Stimulated activated naive CD8-positive, alpha-beta T cell treated with anti-CD3 and anti-CD28 coated beads, Interleukin-15, Interleukin-2, amounts not matched to agents 100 ng/mL and 50 ng/mL, for 24 hours (primary cell): ENCODE data around the gene ATXN7.

Experiments
- H3K27ac Mint-ChIP-seq: one replicate; pipeline ENCODE4 v1.8.0; 2021; ENCODE audit warnings: mild to moderate bottlenecking, mixed read lengths
- H3K27me3 Mint-ChIP-seq: one replicate; pipeline ENCODE4 v1.8.0; 2021; ENCODE audit warnings: mixed read lengths
- H3K36me3 Mint-ChIP-seq: one replicate; pipeline ENCODE4 v1.8.0; 2021; ENCODE audit warnings: low read depth, mixed read lengths
- H3K4me1 Mint-ChIP-seq: one replicate; pipeline ENCODE4 v1.8.0; 2021; ENCODE audit warnings: low read depth, mixed read lengths
- H3K4me3 Mint-ChIP-seq: one replicate; pipeline ENCODE4 v1.8.0; 2021; ENCODE audit warnings: mild to moderate bottlenecking, mixed read lengths
- H3K9me3 Mint-ChIP-seq: one replicate; pipeline ENCODE4 v1.8.0; 2021; ENCODE audit warnings: mixed read lengths

The ATXN7 gene

DNA sequence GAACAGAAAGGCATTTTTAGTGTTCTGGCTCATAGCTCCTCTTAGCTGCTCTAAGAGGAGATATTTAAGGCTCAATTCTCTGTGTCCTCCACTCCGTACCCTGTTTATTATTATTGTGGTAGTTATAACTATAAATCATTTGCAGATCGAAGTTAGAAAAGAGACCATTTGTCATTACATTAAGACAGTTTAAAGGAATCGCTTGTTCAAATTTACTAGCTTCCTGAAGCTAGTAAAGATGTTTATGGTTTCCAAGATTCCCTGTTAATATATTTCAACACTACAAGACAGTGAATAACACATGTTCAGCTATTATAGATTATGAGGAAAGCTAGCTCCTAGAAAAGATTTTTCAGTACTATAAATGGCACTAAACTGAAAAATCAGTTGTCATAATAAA is 12.6 kb downstream of the ATXN7 start:
- Mint-ChIP-seq H3K9me3 (no peaks in the 10 kb centered on the region), H3K36me3 (peaks cover 12% of the 10 kb centered on the region), H3K4me3 (no peak overlapping the region), H3K27me3 (no peaks in the 10 kb centered on the region), H3K4me1 (peaks cover 79% of the 10 kb centered on the region), H3K27ac (no peak overlapping the region)

DNA sequence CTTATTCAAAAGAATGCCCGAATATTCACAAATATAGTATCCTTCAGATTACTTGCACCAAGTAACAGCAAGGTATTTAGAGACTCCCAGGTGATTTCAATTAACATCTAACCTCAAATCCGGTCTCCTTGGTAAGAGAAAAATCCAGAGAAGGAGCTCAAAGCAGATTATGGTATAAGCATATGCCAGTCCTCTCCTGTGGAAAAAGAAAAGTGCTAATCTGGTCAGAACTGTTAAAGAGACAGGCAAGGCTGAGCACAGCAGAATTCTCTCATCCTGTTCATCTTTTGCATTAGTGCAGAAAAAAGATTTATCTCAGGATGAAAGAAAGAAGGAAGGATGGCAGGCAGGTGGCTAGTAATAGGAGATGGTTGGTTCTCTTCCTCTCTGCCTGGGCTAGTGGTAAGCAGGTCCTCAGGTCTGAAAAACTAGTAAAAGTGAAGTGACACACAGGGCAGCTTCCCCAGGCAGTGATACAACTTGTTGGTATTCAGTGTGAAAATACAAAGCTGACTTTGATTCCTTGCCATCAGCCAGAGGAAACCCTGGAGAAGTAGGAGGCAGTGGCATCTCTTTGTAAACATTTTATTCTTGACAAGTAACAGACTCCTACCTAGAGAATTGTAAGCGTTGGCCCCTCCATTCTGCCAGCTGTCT is 14.2 kb downstream of the ATXN7 start:
- Mint-ChIP-seq H3K27me3 (no peaks in the 10 kb centered on the region), H3K9me3 (no peaks in the 10 kb centered on the region), H3K27ac (no peak overlapping the region), H3K4me3 (no peak overlapping the region), H3K4me1 (peaks cover 67% of the 10 kb centered on the region), H3K36me3 (peaks cover 8% of the 10 kb centered on the region)

DNA sequence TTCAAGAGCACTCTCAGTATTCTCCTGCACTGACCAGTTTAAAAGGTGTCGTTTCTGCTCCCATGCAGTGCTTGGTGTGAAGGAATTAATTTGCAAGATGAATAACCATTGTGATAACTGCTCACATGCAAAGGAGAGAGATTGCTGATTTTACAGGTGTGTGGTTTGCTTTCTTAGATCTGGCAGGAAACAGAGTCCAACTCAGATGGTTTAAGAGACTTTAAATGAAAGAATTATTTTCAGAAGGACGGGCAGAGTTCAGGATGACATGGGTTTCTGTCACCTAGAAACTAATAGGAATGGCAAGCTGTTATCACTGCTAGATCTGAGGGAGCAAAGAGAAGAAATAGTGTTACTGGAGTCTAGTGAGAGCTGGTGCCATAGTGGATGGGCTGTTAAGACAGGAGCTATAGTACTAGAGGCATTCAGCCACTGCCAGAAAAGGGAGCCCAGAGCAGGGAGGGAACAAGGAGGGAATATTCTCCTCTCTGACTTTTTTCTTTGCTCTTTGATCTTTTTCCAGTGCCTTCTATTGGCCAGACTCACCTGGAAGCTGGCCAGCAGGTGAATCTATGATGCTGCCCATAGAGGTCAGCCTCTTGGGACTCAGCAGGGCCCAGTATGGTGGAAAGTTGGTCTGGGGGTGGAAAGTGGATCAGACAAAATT is 14.9 kb downstream of the ATXN7 start:
- Mint-ChIP-seq H3K4me3 (no peak overlapping the region), H3K27me3 (no peaks in the 10 kb centered on the region), H3K9me3 (no peaks in the 10 kb centered on the region), H3K4me1 (peaks cover 69% of the 10 kb centered on the region), H3K27ac (no peak overlapping the region), H3K36me3 (peaks cover 8% of the 10 kb centered on the region)

DNA sequence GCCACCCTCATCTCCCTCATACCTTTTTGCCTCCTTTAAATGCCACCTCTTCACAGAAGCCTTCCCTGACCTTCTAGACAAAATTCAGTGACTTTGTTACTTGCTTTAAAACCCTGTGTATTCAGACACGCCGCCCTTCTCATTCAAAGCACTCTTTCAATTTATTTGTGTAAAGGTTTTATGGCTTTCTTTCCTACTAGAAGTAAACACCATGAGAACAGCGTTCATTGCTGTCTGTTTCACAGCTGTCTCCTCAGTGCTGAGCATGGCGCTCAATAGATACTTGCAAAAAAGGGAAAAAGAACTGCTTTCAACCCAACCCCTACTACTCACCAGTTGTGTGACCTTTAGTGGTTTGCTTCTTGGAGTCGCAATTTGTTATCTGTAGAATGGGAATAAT is 17.0 kb downstream of the ATXN7 start:
- Mint-ChIP-seq H3K4me1 (peaks cover 62% of the 10 kb centered on the region), H3K4me3 (no peak overlapping the region), H3K36me3 (peaks cover 8% of the 10 kb centered on the region), H3K9me3 (no peaks in the 10 kb centered on the region), H3K27ac (no peak overlapping the region), H3K27me3 (no peaks in the 10 kb centered on the region)

DNA sequence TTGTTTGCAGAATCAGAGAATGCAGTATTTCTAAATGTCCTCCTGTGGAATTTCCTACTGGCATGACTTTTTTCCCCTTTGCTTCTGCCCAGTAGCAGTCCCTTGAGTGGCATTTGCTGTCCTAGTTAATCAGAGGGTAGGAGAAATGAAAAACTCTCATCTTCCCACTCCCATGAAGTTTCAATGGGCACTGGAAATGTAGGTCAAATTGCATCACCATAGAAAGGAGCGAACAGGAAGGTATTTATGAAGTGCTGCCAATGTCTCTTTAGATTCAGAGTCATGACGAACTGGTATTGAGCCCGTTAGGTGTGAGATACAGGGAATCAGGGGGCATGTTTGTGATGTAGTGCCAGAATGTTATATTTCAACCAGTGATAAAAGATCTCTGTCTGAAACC is 23.2 kb downstream of the ATXN7 start:
- Mint-ChIP-seq H3K4me3 (no peak overlapping the region), H3K27ac (no peak overlapping the region), H3K4me1 (peaks cover 19% of the 10 kb centered on the region), H3K36me3 (peaks cover 6% of the 10 kb centered on the region), H3K9me3 (no peaks in the 10 kb centered on the region), H3K27me3 (no peaks in the 10 kb centered on the region)

DNA sequence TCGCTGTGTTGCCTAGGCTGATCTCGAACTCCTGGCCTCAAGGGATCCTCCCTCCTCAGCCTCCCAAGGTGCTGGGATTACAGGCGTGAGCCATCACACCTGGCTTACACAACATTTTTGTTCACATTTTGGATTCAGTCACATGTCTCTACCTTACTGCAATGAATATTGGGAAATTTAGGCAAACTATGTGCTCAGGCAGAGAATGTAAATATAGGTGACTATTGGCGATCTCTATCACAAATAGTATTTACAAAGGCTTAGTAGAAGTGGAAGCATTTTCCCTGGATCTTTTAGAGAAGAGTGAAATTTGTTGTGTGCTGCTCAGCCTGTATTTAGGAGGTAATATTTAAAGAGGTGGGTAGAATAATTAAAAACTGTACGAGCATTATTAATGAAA is 27.9 kb downstream of the ATXN7 start:
- H3K4me1 Mint-ChIP-seq: peaks cover 35% of the 10 kb centered on the region
- H3K36me3 Mint-ChIP-seq: peaks cover 13% of the 10 kb centered on the region
- no peak overlapping the region for H3K4me3 Mint-ChIP-seq
- no peaks in the 10 kb centered on the region for H3K9me3 Mint-ChIP-seq
- no peaks in the 10 kb centered on the region for H3K27me3 Mint-ChIP-seq
- no peak overlapping the region for H3K27ac Mint-ChIP-seq

DNA sequence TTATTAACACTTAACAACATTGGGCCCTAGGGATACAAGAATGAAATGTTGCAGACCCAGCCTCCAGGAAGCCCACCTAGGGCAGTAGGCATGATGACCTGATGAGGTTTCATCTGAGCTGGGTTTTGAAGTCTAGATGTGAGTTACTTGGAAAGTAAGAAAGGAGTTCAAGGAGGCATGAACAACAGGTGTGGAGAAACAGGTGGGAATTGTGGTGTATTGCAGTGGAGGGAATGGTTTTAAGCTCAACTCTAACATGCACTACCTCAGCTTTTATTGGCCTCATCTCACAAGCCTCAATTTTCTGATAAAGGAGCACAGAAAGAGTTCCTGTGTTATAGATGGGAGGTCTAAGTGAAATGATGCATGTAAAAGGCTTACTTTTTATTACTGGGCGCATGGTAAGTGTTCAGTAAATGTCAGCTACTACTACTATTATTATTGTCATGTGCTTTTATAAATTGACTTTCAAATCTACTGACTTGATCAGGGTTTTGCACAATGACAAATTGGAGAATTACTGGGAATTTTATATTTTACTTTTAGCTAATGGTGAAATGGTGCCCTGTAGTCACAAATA is 29.2 kb downstream of the ATXN7 start:
- H3K4me1 Mint-ChIP-seq: peaks cover 38% of the 10 kb centered on the region
- no peak overlapping the region for H3K4me3 Mint-ChIP-seq
- H3K36me3 Mint-ChIP-seq: peaks cover 13% of the 10 kb centered on the region
- H3K27me3 Mint-ChIP-seq: no peaks in the 10 kb centered on the region
- no peaks in the 10 kb centered on the region for H3K9me3 Mint-ChIP-seq
- H3K27ac Mint-ChIP-seq: no peak overlapping the region

DNA sequence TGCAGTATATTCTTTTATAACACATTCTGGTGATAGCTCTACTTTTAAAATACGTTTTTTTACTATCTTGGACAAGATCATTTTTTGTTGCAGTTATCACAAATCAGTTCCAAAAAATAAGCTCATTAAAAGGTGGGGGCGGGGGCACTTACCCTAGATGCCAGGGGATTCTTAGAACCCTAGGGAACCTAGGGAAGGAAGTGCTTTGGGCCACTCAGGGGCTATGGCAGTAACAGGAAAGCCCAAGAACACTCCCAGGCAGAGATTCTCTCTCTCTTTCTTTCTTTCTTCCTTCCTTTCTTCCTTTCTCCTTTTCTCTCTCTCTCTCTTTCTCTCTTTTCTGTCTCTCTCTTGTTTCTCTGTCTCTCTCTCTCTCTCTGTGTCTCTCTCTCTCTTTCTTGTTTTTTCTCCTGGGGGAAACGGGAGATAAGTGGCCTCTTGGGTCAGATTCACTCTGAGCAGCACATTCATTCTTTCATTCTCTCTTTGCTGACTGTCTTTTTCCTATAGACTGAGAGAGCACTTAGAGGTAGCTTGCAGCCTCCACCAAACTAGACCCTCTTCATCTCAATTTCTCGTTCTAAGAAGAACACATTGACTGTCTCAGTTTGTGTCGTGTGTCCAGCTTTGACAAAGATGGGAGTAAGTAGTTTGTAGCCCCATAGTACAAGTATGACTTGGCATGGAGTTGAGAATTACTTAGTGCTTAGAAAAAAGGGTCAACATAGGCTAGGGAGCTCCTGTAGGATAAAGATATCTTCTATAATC is 31.9 kb downstream of the ATXN7 start:
- Mint-ChIP-seq H3K36me3 (peaks cover 32% of the 10 kb centered on the region), H3K4me3 (no peak overlapping the region), H3K27ac (peak overlapping the region; percentile 78), H3K4me1 (peaks cover 49% of the 10 kb centered on the region), H3K27me3 (no peaks in the 10 kb centered on the region), H3K9me3 (no peaks in the 10 kb centered on the region)

DNA sequence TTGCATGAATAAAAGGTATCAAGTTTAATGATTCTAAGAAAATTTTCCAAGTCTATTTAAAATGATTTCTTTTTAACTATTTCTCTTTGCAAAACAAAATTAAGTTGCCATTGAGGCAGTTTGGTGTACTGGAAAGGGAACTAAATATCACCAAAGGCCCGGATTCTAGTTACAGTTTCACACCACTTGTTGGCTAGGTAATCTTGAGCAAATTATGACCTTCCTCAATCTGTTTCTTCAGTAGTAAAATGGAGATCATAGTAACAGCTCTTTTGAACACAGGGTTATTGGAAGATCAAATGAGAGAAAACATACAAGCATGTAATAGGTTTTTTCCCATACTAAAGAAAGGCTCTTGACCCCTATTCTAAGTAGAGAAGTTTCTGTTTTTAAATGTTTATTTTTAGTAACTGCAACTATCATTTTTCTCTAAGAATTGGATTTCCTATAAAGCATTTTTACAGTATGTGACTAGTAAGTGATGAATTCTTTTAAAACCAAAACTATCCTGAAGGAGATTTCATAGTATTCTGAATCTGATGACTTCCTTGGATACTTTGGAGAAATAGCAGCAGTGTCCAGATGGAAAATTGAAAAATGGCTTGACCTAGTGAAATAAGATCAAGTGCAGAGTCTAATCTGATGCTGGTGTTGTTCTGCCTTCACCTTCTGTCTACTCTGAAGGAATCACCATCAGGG is 32.8 kb downstream of the ATXN7 start:
- Mint-ChIP-seq H3K4me3 (no peak overlapping the region), H3K27ac (peak overlapping the region; percentile 26), H3K9me3 (peaks cover 4% of the 10 kb centered on the region), H3K27me3 (no peaks in the 10 kb centered on the region), H3K4me1 (peaks cover 49% of the 10 kb centered on the region), H3K36me3 (peaks cover 36% of the 10 kb centered on the region)

DNA sequence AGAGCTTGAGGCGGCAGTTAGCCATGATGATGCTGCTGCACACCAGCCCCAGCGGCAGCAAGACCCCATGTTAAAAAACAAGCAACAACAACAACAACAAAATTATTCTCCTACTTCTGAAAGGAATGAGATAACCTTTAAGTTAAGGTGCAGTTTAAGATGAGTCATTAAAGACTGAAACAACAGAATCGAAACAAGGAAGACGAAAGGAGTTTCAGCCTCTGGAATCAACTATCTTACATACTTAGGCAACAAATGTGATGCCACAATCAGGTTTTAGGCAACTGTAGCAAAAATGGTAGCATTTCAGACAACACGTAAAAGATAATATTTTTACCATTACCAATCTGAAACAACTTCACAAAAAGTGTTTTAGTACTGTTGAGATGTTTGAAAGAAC is 36.3 kb downstream of the ATXN7 start:
- no peaks in the 10 kb centered on the region for H3K27me3 Mint-ChIP-seq
- no peak overlapping the region for H3K4me3 Mint-ChIP-seq
- peaks cover 41% of the 10 kb centered on the region for H3K36me3 Mint-ChIP-seq
- peaks cover 34% of the 10 kb centered on the region for H3K4me1 Mint-ChIP-seq
- peaks cover 4% of the 10 kb centered on the region for H3K9me3 Mint-ChIP-seq
- no peak overlapping the region for H3K27ac Mint-ChIP-seq

DNA sequence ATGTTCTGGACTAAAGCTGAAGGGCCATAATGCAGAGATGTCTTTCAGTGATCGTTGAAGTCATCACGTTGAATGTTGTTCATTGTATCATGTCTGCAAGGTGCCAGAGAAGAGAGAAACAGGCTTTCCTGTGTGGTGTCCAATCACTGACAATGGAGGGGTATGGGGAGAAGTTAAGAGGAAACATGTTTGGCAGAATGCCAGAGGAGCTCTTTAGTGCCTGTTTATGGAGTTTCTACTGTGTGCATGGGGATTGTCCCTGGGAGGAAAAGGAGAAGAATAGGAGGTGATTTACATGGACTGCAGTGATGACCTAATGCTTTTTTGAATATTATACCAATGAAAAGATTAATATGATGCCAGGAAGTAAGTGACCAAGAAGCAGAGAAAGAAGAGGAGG is 36.8 kb downstream of the ATXN7 start:
- Mint-ChIP-seq H3K27me3 (no peaks in the 10 kb centered on the region), H3K4me3 (no peak overlapping the region), H3K36me3 (peaks cover 41% of the 10 kb centered on the region), H3K4me1 (peaks cover 30% of the 10 kb centered on the region), H3K9me3 (peaks cover 4% of the 10 kb centered on the region), H3K27ac (no peak overlapping the region)

DNA sequence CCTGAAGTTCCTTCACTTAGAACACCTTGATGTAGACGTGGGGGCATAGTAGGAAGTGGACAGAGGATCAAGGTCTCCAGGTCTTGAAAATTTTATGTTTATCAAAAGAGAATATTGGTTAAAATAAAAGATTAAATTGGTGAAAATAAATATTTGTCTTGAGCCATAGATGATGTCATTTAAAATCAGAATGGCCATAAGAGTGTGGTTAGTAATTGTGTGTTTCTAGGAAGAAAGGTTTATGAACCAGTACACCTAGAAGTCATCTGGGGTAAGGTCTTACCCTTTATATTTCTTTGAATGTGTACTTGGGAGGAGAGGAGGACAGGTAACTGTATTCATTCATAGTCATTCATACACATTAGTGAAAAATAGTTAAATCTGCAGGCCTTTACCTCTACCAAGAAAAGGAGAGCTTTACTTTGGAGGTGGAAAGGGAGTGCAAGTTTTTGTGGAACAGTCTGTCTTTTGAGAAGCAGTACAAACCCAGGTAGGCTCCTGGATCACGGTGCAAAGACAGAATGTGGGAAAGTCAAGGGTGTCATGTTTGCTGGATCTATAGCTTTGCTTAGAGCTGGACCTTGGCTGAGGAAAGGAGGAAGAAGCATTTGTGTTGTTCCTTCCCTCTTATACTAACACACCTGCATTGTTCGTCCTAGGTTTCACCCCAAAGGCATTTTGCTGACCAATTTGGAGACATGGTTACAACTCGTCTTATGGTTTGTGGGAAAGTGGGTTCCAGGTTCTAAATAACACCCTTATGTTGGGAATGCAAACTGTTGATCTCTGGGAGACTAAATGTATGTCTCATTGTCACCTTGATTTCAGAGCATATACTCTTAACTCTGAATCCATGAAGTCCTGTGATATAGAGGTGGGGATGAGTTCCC is 42.3 kb downstream of the ATXN7 start:
- Mint-ChIP-seq H3K36me3 (peaks cover 21% of the 10 kb centered on the region), H3K4me3 (no peak overlapping the region), H3K27ac (no peak overlapping the region), H3K4me1 (peaks cover 20% of the 10 kb centered on the region), H3K9me3 (peaks cover 4% of the 10 kb centered on the region), H3K27me3 (no peaks in the 10 kb centered on the region)

DNA sequence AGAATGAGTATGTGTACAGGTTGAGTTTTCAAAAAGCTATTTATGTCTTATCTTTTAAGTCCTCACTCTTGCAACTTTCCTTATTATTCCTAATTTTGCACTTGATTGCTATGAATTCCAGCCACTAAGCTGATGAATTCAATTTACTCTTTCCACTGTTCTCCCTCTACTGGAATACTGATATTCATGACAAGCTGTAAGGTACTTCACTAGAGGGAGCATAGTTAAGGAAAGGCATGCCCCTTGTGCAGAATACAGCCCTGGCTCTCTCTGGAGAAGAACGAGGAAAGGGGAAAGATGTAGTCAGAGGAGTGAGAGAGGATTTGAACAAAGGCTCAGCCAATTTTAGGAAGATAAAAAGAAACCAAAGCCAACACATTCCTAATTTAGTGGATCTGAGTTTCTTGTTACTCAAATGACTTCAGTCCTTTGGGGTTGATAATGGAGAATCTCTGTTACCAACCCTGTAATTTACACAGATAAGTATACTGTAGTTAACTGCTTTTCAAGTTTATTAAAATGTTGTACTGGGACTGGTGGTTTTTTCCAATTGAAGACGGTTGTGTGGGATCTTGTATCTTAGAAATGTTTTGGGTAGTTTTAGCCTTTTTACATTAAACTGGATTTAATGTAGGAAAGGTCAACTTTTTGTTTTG is 44.5 kb downstream of the ATXN7 start:
- Mint-ChIP-seq H3K4me3 (no peak overlapping the region), H3K4me1 (peaks cover 31% of the 10 kb centered on the region), H3K9me3 (no peaks in the 10 kb centered on the region), H3K36me3 (peaks cover 9% of the 10 kb centered on the region), H3K27ac (no peak overlapping the region), H3K27me3 (no peaks in the 10 kb centered on the region)
